ENCODE measurements around the gene PIGU.
"Not testable (repeated sequence)": the region's sequence is repeated elsewhere in the genome, so short reads cannot be mapped to it uniquely, and the experiment has no call there.

Gene PIGU

GRCh38 chr20:34532756-34533155 lies 144.1 kb downstream of the PIGU start:
- DNase-seq (ENCODE audit: low read depth), result no peak

DNA sequence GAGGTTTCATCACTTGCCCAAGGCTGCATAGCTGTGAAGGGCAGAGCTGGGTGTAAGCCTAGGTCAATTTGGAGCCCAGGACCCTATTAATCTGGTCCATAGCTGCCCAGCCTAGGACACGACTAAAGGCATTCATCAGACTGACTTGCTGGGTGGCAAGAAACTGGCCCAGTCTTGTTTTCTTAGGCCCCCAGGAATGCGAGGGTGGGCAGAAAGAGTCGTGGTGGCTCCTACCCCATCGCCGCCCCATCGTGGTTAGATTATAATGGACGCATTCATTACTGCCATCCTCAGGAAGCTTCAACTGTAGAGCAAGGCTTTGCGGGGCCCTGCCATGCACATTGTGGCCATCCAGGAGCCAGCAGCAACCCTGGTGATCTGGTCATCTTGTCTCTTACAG lies 144.6 kb downstream of the PIGU start:
- no peak for DNase-seq (ENCODE audit: low read depth)

DNA sequence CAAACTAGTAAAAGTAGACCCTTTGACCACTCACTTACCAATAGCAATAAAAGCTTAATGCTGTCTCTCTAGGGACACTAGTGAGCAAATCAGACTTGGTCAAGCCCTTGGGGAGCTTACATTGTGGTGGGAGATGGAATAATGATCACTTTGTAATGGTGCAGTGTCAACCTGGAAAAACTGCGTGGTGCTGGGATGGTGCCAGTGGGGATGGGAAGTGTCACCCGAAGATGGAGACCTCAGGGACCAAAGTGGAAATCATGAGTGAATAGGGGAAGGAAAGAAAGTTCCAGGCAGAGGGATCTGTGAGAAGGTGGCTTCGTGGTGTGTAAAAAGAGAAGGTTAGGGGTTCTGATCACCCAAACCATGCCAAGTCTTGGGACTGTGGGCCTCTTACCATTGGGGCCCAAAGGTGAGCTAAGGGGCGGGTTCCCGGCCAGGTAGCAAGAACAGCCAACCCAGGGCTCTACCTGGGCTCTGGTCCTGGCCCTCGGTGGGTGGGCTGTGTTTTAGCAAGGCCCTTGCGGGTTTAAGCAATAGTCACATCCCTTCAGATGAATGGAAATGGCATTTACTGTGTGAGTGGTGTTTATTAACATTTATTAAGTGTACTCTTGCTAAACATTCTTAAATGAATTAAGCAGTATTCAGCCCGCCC lies 145.2 kb downstream of the PIGU start:
- no peak for DNase-seq (ENCODE audit: low read depth)

- no peak for DNase-seq (ENCODE audit: low read depth)
Measured at GRCh38 chr20:34530342-34530741, 146.6 kb downstream of the PIGU start.

DNA sequence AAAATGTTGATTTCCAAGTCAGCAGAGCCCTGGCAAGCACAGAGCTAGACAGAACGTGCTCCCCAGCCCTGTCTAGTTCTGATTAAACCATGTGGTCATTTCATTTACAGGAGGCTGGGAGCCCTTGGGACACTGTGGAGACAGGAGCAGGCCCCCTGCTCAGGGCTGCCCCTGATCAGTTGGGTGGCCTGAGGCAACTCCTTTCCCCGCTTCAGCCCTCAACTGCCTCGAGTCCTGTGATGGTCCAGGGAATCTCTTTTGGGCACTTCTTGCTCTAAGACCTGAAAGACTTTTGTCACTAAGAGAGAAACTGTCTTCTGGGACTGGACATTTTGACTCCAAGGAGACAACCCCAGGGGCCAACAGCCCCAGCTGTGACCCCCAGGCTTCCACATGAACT lies 147.2 kb downstream of the PIGU start:
- no peak for DNase-seq (ENCODE audit: low read depth)

DNA sequence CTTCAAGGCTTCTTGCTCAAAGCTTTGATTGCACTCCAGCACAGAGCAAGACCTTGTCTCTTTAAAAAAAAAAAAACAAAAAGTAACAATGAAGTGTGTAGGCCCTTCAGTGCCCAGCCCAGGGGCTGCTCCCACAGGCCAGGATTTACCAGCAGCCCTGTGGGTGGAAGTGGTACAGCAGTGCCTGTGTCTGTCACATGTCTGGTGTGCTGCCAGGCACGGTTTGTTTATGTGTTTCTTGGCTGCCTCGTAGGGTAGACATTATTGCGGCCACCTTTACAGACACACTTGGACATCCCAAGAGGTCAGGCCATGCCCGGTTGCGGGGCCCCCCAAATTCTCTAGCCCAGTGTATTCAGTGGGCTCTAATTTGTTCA lies 148.0 kb downstream of the PIGU start:
- no peak for DNase-seq (ENCODE audit: low read depth)

DNA sequence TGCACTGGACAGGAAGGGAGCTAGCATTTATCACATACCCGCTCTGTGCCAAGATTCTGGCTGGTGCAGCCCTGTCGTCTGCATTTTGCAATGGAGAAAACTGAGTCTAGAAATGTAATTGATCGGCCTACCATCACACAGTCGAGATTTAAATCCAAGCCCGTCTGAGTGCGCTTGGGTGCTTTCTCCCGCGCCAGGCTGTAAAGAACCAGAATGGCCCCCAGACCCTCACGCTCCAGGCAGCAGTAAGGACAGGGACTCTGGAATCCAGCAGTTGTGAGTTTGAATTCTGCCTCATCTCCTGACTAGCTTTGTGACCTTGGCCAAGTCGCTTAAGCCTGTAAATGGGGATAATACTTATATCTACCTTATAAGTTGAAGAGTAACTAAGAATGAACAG lies 149.9 kb downstream of the PIGU start:
- no peak for DNase-seq (ENCODE audit: low read depth)

- DNase-seq (ENCODE audit: low read depth), result no peak
Measured at GRCh38 chr20:34526466-34526865, 150.4 kb downstream of the PIGU start.

DNA sequence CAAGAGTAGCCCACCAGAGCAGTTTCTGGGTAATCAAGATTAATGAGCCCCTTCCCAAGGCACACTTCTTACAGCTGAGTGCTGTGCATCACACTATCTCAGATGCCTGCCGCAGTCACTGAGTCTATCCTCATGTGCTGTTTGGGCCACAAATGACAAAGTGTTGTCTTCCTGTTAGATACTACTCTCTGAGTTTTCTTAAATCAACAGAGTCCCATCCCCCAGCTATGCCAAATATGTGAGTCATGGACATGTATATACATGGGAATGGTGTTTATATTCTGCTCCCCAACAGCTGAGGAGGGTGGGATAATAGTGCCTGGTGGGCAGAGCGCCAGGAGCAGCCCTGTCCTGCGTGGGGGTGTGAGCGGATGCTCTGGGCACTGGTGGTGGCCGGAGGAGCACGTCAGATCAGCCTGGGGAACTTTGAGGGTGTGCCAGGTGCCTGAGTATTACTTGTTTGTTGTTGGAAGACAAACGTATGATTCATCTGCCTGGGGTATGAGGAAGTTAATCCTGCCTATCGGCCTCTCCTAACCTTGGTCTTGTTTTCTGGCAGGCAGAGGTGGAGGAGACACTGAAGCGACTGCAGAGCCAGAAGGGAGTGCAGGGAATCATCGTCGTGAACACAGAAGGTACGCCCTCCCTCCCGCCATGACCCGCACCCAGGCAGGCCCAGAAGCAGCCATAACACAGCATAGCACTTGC lies 151.0 kb downstream of the PIGU start:
- DNase-seq (ENCODE audit: low read depth), result no peak

DNA sequence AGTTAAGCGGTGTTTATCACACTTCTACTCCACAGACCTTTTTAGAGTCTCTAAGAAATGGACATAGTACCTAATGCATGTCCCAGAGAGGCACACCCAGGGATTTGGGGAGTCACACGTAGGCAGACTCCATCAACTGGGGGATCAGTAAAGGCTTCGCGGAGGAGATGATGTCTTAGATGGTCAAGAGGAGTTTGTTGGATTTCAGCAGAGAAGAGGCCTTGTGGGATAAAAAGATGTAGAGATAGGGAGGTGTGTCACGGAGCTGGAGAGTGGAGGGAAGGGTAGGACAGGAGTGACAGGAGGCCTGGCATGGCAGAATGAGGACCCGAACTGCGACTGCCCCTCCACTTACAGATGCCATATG lies 151.6 kb downstream of the PIGU start:
- DNase-seq (ENCODE audit: low read depth), result no peak

DNA sequence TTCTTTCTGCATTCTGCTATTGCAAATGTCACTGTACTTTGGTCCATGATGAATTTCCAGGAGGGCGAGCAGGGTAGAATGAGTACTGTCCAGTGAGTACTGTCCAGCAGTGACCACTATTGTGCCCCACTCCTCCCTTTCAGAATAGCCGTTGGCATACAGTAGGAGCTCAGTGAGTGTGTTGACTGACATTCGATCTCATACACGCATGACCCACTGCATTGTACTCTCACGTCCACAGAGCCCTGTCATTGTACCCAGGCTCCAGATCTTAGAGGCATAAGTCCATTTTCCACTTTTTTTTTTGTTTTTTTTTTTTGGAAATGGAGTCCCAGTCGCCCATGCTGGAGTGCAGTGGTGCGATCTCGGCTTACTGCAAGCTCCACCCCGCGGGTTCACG lies 152.5 kb downstream of the PIGU start:
- no peak for DNase-seq (ENCODE audit: low read depth)

- no peak for DNase-seq (ENCODE audit: low read depth)
Measured at GRCh38 chr20:34522969-34523871, 153.7 kb downstream of the PIGU start.

- not testable (repeated sequence) for DNase-seq (ENCODE audit: low read depth)
Measured at GRCh38 chr20:34519841-34520240, 157.1 kb downstream of the PIGU start.

DNA sequence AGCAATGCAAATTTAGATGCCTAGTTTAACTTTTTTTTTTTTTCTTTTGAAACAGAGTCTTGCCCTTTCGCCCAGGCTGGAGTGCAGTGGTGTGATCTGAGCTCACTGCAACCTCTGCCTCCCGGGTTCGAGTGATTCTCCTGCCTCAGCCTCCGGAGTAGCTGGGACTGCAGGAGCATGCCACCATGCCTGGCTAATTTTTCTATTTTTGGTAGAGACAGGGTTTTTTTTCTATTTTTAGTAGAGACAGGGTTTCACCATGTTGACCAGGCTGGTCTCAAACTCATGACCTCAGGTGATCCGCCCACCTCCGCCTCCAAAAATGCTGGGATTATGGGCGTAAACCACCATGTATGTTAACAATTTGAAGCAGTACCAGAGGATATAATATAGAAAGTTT lies 158.0 kb downstream of the PIGU start:
- DNase-seq (ENCODE audit: low read depth), result not testable (repeated sequence)

DNA sequence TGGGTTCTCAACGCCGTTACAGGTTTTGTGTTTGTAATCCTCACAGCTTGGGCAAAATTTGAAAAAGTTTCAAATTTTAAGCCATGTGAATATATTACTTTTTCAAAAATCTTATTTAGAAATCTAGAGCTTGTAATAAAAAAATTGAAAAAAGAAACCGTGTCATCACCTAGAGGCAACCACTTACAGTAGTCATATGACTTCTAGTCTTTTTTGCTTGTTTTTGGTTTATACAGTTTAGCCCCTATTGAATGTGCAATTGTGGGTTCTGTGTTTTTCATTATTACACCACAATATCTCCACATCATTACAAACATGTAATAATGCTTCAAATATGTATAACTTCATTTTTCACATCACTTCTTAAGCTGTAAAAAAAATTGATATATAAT lies 159.8 kb downstream of the PIGU start:
- no peak for DNase-seq (ENCODE audit: low read depth)

DNA sequence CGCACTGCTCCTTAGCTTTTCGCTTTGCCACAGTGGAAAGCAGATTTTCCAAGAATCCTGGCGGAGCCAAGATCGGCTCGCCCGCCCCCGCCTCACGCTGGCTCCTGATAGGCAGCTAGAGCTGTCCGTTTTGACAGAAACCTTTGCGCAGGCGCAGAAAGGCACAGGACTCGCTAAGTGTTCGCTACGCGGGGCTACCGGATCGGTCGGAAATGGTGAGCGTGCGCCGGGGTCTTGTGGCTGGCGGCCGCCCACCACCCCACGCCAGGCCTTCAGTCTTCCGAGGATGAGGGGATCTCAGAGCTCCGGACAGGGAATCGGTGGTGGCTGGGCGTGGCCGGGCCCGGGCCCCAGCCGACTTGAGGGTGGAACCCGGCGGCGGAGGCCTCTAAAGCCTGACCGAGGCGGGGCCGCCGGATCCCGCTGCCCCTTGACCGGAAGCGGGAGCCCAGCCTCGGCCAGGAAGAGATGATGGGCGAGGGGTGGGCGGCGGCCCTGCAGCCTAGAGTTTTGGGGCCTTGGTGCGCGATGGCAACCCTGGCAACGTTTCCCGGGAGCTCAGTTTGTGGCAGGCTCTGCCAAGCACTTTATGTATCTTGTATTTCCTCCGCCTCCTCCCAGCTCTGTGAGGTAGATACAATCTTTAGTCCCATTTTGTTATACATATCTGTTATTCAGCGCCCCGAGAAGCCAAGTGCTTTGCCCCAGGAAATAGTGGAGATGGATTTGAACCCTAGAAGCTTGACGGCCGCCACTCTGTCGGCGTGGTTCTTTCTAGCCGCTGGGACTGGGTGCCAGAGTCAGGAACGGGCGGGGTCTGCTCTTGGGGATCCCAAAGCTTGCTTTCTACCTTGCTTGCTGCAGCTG lies 160.4 kb downstream of the PIGU start, which contains the start of gene DYNLRB1:
Gene DYNLRB1, plus strand, starts transcription at position 176 of the 867 bp plus-strand sequence. Its CDS starts 37 bp downstream, at position 213.
- peak; percentile 92 for DNase-seq (ENCODE audit: low read depth)

- peak; percentile 56 for DNase-seq (ENCODE audit: low read depth)
Measured at GRCh38 chr20:34515484-34516246, 161.2 kb downstream of the PIGU start.

DNA sequence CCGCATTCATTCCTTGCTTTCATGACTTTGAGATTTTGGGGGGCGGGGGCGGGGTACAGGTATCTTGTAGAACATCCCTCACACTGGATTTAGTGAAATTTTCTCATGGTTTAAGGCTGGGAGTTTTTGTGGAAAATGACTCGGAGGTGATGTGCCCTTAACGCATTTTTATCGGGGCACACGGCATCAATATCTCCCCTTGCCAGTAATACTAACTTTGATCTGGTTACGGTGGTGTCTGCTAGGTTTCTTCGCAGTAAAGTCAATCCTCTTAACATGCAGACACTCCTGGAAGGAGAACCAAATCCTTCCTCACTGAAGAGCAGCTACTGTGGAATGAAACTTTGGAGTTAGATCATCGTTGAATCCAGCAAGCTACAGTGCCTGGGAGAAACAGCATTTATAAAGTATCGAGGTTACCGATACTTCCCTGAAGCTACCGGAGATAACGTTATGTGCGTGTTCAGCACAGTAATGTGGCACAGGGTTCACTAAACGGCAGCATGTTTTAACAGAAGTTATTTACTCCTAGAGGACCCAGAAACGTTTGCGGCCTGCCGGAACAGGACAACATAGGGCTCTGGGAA lies 161.9 kb downstream of the PIGU start:
- DNase-seq (ENCODE audit: low read depth), result no peak

DNA sequence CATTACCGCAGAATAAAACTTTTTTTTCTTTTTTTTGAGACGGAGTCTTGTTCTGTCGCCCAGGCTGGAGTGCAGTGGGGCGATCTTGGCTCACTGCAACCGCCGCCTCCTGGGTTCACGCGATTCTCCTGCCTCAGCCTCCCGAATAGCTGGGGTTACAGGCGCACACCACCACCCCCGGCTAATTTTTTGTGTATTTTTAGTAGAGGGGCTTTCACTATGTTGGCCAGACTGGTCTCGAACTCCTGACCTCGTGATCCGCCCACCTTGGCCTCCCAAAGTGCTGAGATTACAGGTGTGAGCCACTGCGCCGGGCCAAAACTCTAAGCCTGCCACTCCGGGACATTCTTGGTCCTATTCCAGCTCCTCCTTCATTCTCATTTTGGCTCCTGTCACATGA lies 162.9 kb downstream of the PIGU start:
- DNase-seq (ENCODE audit: low read depth), result not testable (repeated sequence)

GRCh38 chr20:34512955-34513419 lies 163.9 kb downstream of the PIGU start:
- no peak for DNase-seq (ENCODE audit: low read depth)
